GM12878 (cell line): ENCODE data around the gene LRRK1. TPM values are rescaled to one million over a fixed set of nuclear protein-coding genes. Genes with fewer than 3 reads are reported as not detected.

Source experiments
- ATAC-seq: fragments of 200-7000 bp; cut with Tn5 transposase; 3 replicates; pipeline ENCODE4 v1.9.1; 2020; ENCODE audit warnings: mild to moderate bottlenecking, moderate library complexity
- BruUV-seq: library from RNA; stranded (reverse); fragments of 400-500 nt; replicated peaks from 2 replicates; lab custom pipeline; 2021; lab: Mats Ljungman, UMichigan
- CTCF ChIA-PET: fragments of 300-600 bp; sonication (Branson Sonifier 250); formaldehyde crosslinking; extraction: SDS; loops from one replicate; lab custom pipeline; 2021; ENCODE audit warnings: inconsistent platforms; lab: Yijun Ruan, JAX
- POLR2A ChIA-PET: fragments of 350-600 bp; formaldehyde crosslinking; extraction: SDS; loops from one replicate; lab custom pipeline; 2021; ENCODE audit warnings: inconsistent platforms; lab: Charles Lee
- RAD21 ChIA-PET: fragments of 300-600 bp; sonication (Branson Sonifier 250); formaldehyde crosslinking; loops from one replicate; lab custom pipeline; 2023; ENCODE audit warnings: antibody characterized with exemption; ENCODE audit not compliant: unreplicated experiment; lab: Charles Lee
- SMC1A ChIA-PET: fragments of 300-600 bp; sonication (Branson Sonifier 250); formaldehyde crosslinking; loops from one replicate; lab custom pipeline; 2023; ENCODE audit not compliant: unreplicated experiment, uncharacterized antibody; lab: Charles Lee
- DNase-seq: peaks from one replicate; pipeline ENCODE4 v3.0.0-alpha.2; 2011; ENCODE audit warnings: low read depth, low spot score
- FAIRE-seq: peaks from 3 replicates; lab custom pipeline; 2011; peaks lifted over from hg19 to GRCh38; lab: Jason Lieb, UNC
- H2AFZ ChIP-seq: 2 replicates; pipeline ENCODE4 v1.6.0; 2011; ENCODE audit warnings: low read depth, low read length, control low read depth; ENCODE audit not compliant: control insufficient read depth
- H3K27ac ChIP-seq: 2 replicates; pipeline ENCODE4 v1.5.1; 2011; ENCODE audit warnings: control low read depth; ENCODE audit not compliant: control insufficient read depth, insufficient read depth
- H3K27me3 ChIP-seq, 2 experiments: replicated peaks in 1 of 2; 2 replicates each; pipeline versions ENCODE4 v1.6.0 to v1.6.1; 2011; ENCODE audit warnings: low read length in 1 of 2; ENCODE audit not compliant: control insufficient read depth in 2 of 2, insufficient read depth in 2 of 2
- H3K36me3 ChIP-seq, 2 experiments: 2 replicates each; pipeline ENCODE4 v1.5.1; 2011; ENCODE audit warnings: low read length in 1 of 2; ENCODE audit not compliant: control insufficient read depth in 2 of 2, insufficient read depth in 2 of 2
- H3K4me1 ChIP-seq: 2 replicates; pipeline ENCODE4 v1.6.1; 2011; ENCODE audit warnings: mild to moderate bottlenecking, low read length, moderate library complexity, mixed read lengths; ENCODE audit not compliant: control insufficient read depth, insufficient read depth
- H3K4me2 ChIP-seq: 2 replicates; pipeline ENCODE4 v1.6.0; 2011; ENCODE audit warnings: control low read depth; ENCODE audit not compliant: control insufficient read depth, insufficient read depth
- H3K4me3 ChIP-seq: fragments of 200-600 bp; sonication (generic); 2 replicates; pipeline ENCODE4 v1.5.1; 2016
- H3K79me2 ChIP-seq: 2 replicates; pipeline ENCODE4 v1.6.0; 2011; ENCODE audit warnings: low read length; ENCODE audit not compliant: control insufficient read depth, insufficient read depth
- H3K9ac ChIP-seq: 2 replicates; pipeline ENCODE4 v1.8.0; 2011; ENCODE audit warnings: low read length, control low read depth, mixed read lengths; ENCODE audit not compliant: control insufficient read depth, insufficient read depth
- H3K9me3 ChIP-seq: replicated peaks from 3 replicates; pipeline ENCODE4 v1.5.1; 2011; ENCODE audit warnings: mild to moderate bottlenecking, low read length; ENCODE audit not compliant: control insufficient read depth, insufficient read depth
- H4K20me1 ChIP-seq: 2 replicates; pipeline ENCODE4 v1.6.0; 2011; ENCODE audit not compliant: control insufficient read depth, insufficient read depth
- ZBTB4 ChIP-seq: fragments of 450-650 bp; formaldehyde crosslinking; IDR thresholded peaks from 2 replicates; pipeline ENCODE4 v1.4.0; 2022; ENCODE audit warnings: mild to moderate bottlenecking, moderate library complexity
- ZNF274 ChIP-seq: IDR thresholded peaks from one replicate; pipeline ENCODE4 v1.8.0; 2011; ENCODE audit not compliant: insufficient read length, insufficient read depth
- WGBS: methylation state at CpG from one replicate; pipeline ENCODE4 v1.1.6; 2016; ENCODE audit warnings: low lambda C conversion rate; ENCODE audit not compliant: insufficient replicate concordance, insufficient coverage; ENCODE audit errors: missing lambda C conversion rate; 5-methylcytosine and 5-hydroxymethylcytosine counted together
- in situ Hi-C: fragments of 300-500 bp; cut with MboI; formaldehyde crosslinking; loops from 9 replicates; pipeline ENCODE4 v1.14.3; 2018; ENCODE audit warnings: mixed read lengths
- intact Hi-C: fragments of 100-400 bp; cut with micrococcal nuclease; formaldehyde crosslinking; loops from one replicate; pipeline ENCODE4 v1.14.2; 2022; ENCODE audit not compliant: unreplicated experiment
- polyA plus RNA-seq, 11 experiments: library from polyadenylated mRNA; depleted of rRNA in 4 of 11; unstranded in 6 of 11; stranded (reverse) in 5 of 11; fragments of >200 nt; fragmentation: Nextera tagmentation in 4 of 11; fragmentation: Illumina TruSeq in 1 of 11; extraction: Ambion mirVana in 4 of 11; extraction: Trizol in 1 of 11; gene quantifications; 1 replicate in 1 of 11; 2 replicates in 10 of 11; pipeline versions ENCODE4 v1.2.1 to v1.2.3, GENCODE V29; 2011 to 2016; ENCODE audit warnings: inconsistent platforms in 2 of 11, missing spikeins in 2 of 11, low read depth in 1 of 11
- total RNA-seq, 4 experiments: library from RNA; depleted of rRNA in 3 of 4; stranded (reverse); fragments of >200 nt in 3 of 4; fragmentation: Illumina TruSeq in 1 of 4; extraction: Trizol in 1 of 4; gene quantifications; 2 replicates each; pipeline versions ENCODE4 v1.2.1 to v1.2.3, GENCODE V29; 2013 to 2021

The LRRK1 gene
- total and polyA plus RNA-seq, 10 of the 15 experiments (the other 5 are each of a cell fraction or from before 2014, with no cell fraction given), result 2.2 to 58.3 (median 17.9) TPM

- FAIRE-seq (no peak), DNase-seq (no peak), ATAC-seq (no peak)
- BruUV-seq, result no TSS peak
- no peaks in the 10 kb centered on the region; the same call in 2 of the 3 replicates for H3K9me3 ChIP-seq
- H3K9ac ChIP-seq, result no peak overlapping the region
- ChIA-PET POLR2A (interaction anchor here (0.7 kb wide), 1 partner anchor 9 kb away, joined by 4 read pairs; no protein-coding TSS in a partner anchor), RAD21 (interaction anchor here (1.1 to 2.8 kb wide), 3 partner anchors 9 to 158 kb away, joined by 3 to 10 read pairs (median 5); no protein-coding TSS in a partner anchor), SMC1A (interaction anchor here (1.2 to 2.0 kb wide), 3 partner anchors 21 to 158 kb away, joined by 3 to 5 read pairs (median 4); no protein-coding TSS in a partner anchor), CTCF (interaction anchor here (1.3 to 3.0 kb wide), 4 partner anchors 10 to 158 kb away, joined by 3 to 22 read pairs (median 8); partner anchors contain the start of gene CHSY1)
- H3K36me3 ChIP-seq, result no peaks in the 10 kb centered on the region
- H3K27ac ChIP-seq, result no peak overlapping the region
- H2AFZ ChIP-seq, result no peak overlapping the region
- no peak overlapping the region for H3K4me3 ChIP-seq
- no peaks in the 10 kb centered on the region for H3K79me2 ChIP-seq
- intact Hi-C loops, result no loop called here
- H3K27me3 ChIP-seq, result no peaks in the 10 kb centered on the region; a peak in 1 of 4 replicates
- H3K4me1 ChIP-seq, result no peaks in the 10 kb centered on the region
- in situ Hi-C loops, result no loop called here
- H3K4me2 ChIP-seq, result no peak overlapping the region
- TF ChIP-seq ZBTB4 (CRISPR knock-in tag) (no peak), ZNF274 (no peak)
- WGBS, result 91% methylated on average over 14 of the region's 15 CpGs
- H4K20me1 ChIP-seq, result no peaks in the 10 kb centered on the region
Observed at GRCh38 chr15:101100118-101100517, 181.0 kb downstream of the LRRK1 start.
